GM18508 (cell line): ENCODE measurements around the gene SLC35B2.

Source experiments
- ATAC-seq: cut with Tn5 transposase; IDR thresholded peaks from one replicate; pipeline ENCODE4 v1.9.1; 2021; ENCODE audit warnings: moderate number of reproducible peaks; ENCODE audit not compliant: insufficient read depth, unreplicated experiment

SLC35B2 gene

GRCh38 chr6:44286747-44287146, 29.4 kb upstream of the SLC35B2 start:
- no peak for ATAC-seq

- ATAC-seq, result no peak
These were observed 28.9 kb upstream of the SLC35B2 start for GRCh38 chr6:44286285-44286565.

- ATAC-seq, result no peak
These were observed 28.4 kb upstream of the SLC35B2 start for GRCh38 chr6:44285552-44286284.

GRCh38 chr6:44284867-44285266, 27.5 kb upstream of the SLC35B2 start:
- no peak for ATAC-seq

- ATAC-seq, result no peak
These were observed 26.8 kb upstream of the SLC35B2 start for GRCh38 chr6:44284121-44284520.

- no peak for ATAC-seq
These were observed 21.7 kb upstream of the SLC35B2 start for GRCh38 chr6:44278774-44279697.

- ATAC-seq, result no peak
These were observed 21.0 kb upstream of the SLC35B2 start for GRCh38 chr6:44278315-44278714.

- no peak for ATAC-seq
These were observed 20.4 kb upstream of the SLC35B2 start for GRCh38 chr6:44277763-44278162.

- ATAC-seq, result no peak
These were observed 19.6 kb upstream of the SLC35B2 start for GRCh38 chr6:44276667-44277640.

GRCh38 chr6:44275749-44276648, 18.7 kb upstream of the SLC35B2 start:
- no peak for ATAC-seq

GRCh38 chr6:44275271-44275748, 18.0 kb upstream of the SLC35B2 start:
- ATAC-seq, result no peak

GRCh38 chr6:44273617-44274016, 16.3 kb upstream of the SLC35B2 start:
- ATAC-seq, result no peak

GRCh38 chr6:44272999-44273566, 15.8 kb upstream of the SLC35B2 start:
- no peak for ATAC-seq

GRCh38 chr6:44272529-44272928, 15.2 kb upstream of the SLC35B2 start:
- ATAC-seq, result no peak

- ATAC-seq, result no peak
These were observed 14.6 kb upstream of the SLC35B2 start for GRCh38 chr6:44271914-44272313.

- no peak for ATAC-seq
These were observed 14.0 kb upstream of the SLC35B2 start for GRCh38 chr6:44271406-44271723.

GRCh38 chr6:44270526-44271405, 13.4 kb upstream of the SLC35B2 start:
- no peak for ATAC-seq

- ATAC-seq, result no peak
These were observed 12.7 kb upstream of the SLC35B2 start, which contains the start of gene TMEM151B for GRCh38 chr6:44269921-44270525. TSS of gene TMEM151B (plus strand) at chr6:44270450. CDS start at chr6:44270743, 293 bp downstream.
